H1 (cell line): Measurements from ENCODE around the gene NUAK1. TPM values are rescaled to one million over a fixed set of nuclear protein-coding genes. Genes with fewer than 3 reads are reported as not detected.

Experiments used
- CTCF ChIA-PET: fragments of 300-600 bp; sonication (Branson Sonifier 250); formaldehyde crosslinking; loops from one replicate; lab custom pipeline; 2021; ENCODE audit not compliant: partially characterized antibody; lab: Charles Lee
- POLR2A ChIA-PET: fragments of 300-600 bp; sonication (Branson Sonifier 250); formaldehyde crosslinking; loops from one replicate; lab custom pipeline; 2021; ENCODE audit warnings: inconsistent platforms; ENCODE audit not compliant: partially characterized antibody; lab: Charles Lee
- DNase-seq, 2 experiments: peaks; one replicate each; pipeline versions ENCODE4 v3.0.0 to v3.0.0-alpha.2; 2010 to 2022; ENCODE audit warnings: low spot score in 2 of 2, low read depth in 1 of 2, mixed read lengths in 1 of 2
- FAIRE-seq: peaks from 2 replicates; lab custom pipeline; 2011; peaks lifted over from hg19 to GRCh38; lab: Jason Lieb, UNC
- H2AFZ ChIP-seq: 2 replicates; pipeline ENCODE4 v1.8.1; 2012; ENCODE audit warnings: low read length, inconsistent platforms
- H2AK5ac ChIP-seq: 2 replicates; pipeline ENCODE4 v1.6.1; 2013; ENCODE audit warnings: low read depth, low read length
- H2BK120ac ChIP-seq: replicated peaks from 2 replicates; pipeline ENCODE3; 2013; ENCODE audit warnings: low read depth, low read length, inconsistent platforms
- H2BK12ac ChIP-seq: 2 replicates; pipeline ENCODE4 v1.6.1; 2013; ENCODE audit warnings: low read depth, low read length
- H2BK15ac ChIP-seq: 2 replicates; pipeline ENCODE4 v1.6.1; 2013; ENCODE audit warnings: low read length
- H2BK20ac ChIP-seq: 2 replicates; pipeline ENCODE4 v1.6.1; 2013; ENCODE audit warnings: low read length
- H2BK5ac ChIP-seq: 2 replicates; pipeline ENCODE4 v1.6.1; 2013; ENCODE audit warnings: low read depth, low read length
- H3K14ac ChIP-seq: 2 replicates; pipeline ENCODE4 v1.6.1; 2013; ENCODE audit warnings: inconsistent platforms; ENCODE audit not compliant: insufficient read length
- H3K18ac ChIP-seq: 2 replicates; pipeline ENCODE4 v1.6.1; 2013; ENCODE audit warnings: low read length; ENCODE audit errors: extremely low read depth
- H3K23ac ChIP-seq: 2 replicates; pipeline ENCODE4 v1.6.1; 2013; ENCODE audit warnings: inconsistent platforms; ENCODE audit not compliant: insufficient read length
- H3K23me2 ChIP-seq: 2 replicates; pipeline ENCODE4 v1.6.1; 2013; ENCODE audit warnings: low read depth, low read length
- H3K27ac ChIP-seq: 2 replicates; pipeline ENCODE4 v1.6.1; 2011; ENCODE audit warnings: low read depth, low read length, inconsistent platforms
- H3K27me3 ChIP-seq, 4 experiments: replicated peaks in 1 of 4; 1 replicate in 1 of 4; 2 replicates in 3 of 4; pipeline versions ENCODE4 v1.6.1 to v1.8.1; 2011 to 2013; ENCODE audit warnings: low read length in 3 of 4, mild to moderate bottlenecking in 3 of 4, inconsistent platforms in 2 of 4, mixed read lengths in 2 of 4, moderate library complexity in 1 of 4; ENCODE audit not compliant: control insufficient read depth in 3 of 4, insufficient read depth in 3 of 4; ENCODE audit errors: extremely low read depth in 1 of 4
- H3K36me3 ChIP-seq, 4 experiments: 2 replicates each; pipeline versions ENCODE4 v1.6.1 to v1.8.1; 2011 to 2013; ENCODE audit warnings: mild to moderate bottlenecking in 4 of 4, low read length in 3 of 4, moderate library complexity in 2 of 4, control low read depth in 1 of 4, inconsistent platforms in 1 of 4; ENCODE audit not compliant: insufficient read depth in 4 of 4, control insufficient read depth in 2 of 4
- H3K4ac ChIP-seq: replicated peaks from 2 replicates; pipeline ENCODE3; 2013; ENCODE audit warnings: low read length, low read depth, mixed read lengths, inconsistent platforms; ENCODE audit not compliant: insufficient read length
- H3K4me1 ChIP-seq, 4 experiments: replicated peaks in 1 of 4; 1 replicate in 1 of 4; 2 replicates in 3 of 4; pipeline versions ENCODE4 v1.6.1 to v1.8.1; 2011 to 2013; ENCODE audit warnings: low read length in 3 of 4, inconsistent platforms in 2 of 4, mixed read lengths in 1 of 4; ENCODE audit not compliant: insufficient read depth in 4 of 4, control insufficient read depth in 3 of 4
- H3K4me2 ChIP-seq, 2 experiments: 2 replicates each; pipeline versions ENCODE4 v1.6.1 to v1.8.1; 2011 to 2013; ENCODE audit warnings: low read depth in 2 of 2, low read length in 2 of 2, control low read depth in 1 of 2, inconsistent platforms in 1 of 2, mild to moderate bottlenecking in 1 of 2; ENCODE audit not compliant: insufficient read depth in 1 of 2
- H3K4me3 ChIP-seq, 4 experiments: fragments of 200-600, 300-600 bp in 1 of 4; sonication (generic), shearing (Covaris generic), sonication (Bioruptor Twin) in 1 of 4; 2 replicates each; pipeline versions ENCODE4 v1.5.1 to v1.8.1; 2011 to 2016; ENCODE audit warnings: low read length in 4 of 4, low read depth in 3 of 4, control low read depth in 2 of 4, inconsistent platforms in 2 of 4, mild to moderate bottlenecking in 2 of 4, mixed read lengths in 1 of 4, moderate library complexity in 1 of 4; ENCODE audit not compliant: insufficient read depth in 2 of 4; ENCODE audit errors: extremely low read depth in 1 of 4
- H3K56ac ChIP-seq: replicated peaks from 2 replicates; pipeline ENCODE3; 2013; ENCODE audit warnings: low read depth, mild to moderate bottlenecking, mixed read lengths, low read length, inconsistent platforms; ENCODE audit not compliant: insufficient read length
- H3K79me1 ChIP-seq: 2 replicates; pipeline ENCODE4 v1.6.1; 2013; ENCODE audit warnings: low read depth, low read length, control low read depth
- H3K79me2 ChIP-seq, 2 experiments: 2 replicates each; pipeline versions ENCODE4 v1.6.1 to v1.8.1; 2012 to 2013; ENCODE audit warnings: low read length in 2 of 2, mild to moderate bottlenecking in 2 of 2, inconsistent platforms in 1 of 2; ENCODE audit not compliant: insufficient read depth in 2 of 2, control insufficient read depth in 1 of 2
- H3K9ac ChIP-seq, 4 experiments: replicated peaks in 1 of 4; 1 replicate in 1 of 4; 2 replicates in 3 of 4; pipeline versions ENCODE4 v1.6.1 to v1.8.1; 2011 to 2013; ENCODE audit warnings: low read depth in 3 of 4, low read length in 3 of 4, control low read depth in 2 of 4, mild to moderate bottlenecking in 2 of 4, moderate library complexity in 2 of 4, inconsistent platforms in 1 of 4; ENCODE audit errors: extremely low read depth in 1 of 4
- H3K9me3 ChIP-seq, 2 experiments: 2 replicates each; pipeline versions ENCODE4 v1.6.1 to v1.8.1; 2012 to 2013; ENCODE audit warnings: mild to moderate bottlenecking in 2 of 2, moderate library complexity in 2 of 2, control low read depth in 1 of 2, inconsistent platforms in 1 of 2, low read depth in 1 of 2, low read length in 1 of 2, mixed read lengths in 1 of 2; ENCODE audit not compliant: insufficient read depth in 2 of 2
- H4K20me1 ChIP-seq, 2 experiments: replicated peaks in 1 of 2; 2 replicates each; pipeline versions ENCODE3 to v1.8.1; 2011 to 2013; ENCODE audit warnings: inconsistent platforms in 2 of 2, low read length in 2 of 2, mild to moderate bottlenecking in 1 of 2; ENCODE audit not compliant: insufficient read depth in 2 of 2, control insufficient read depth in 1 of 2
- H4K5ac ChIP-seq: 2 replicates; pipeline ENCODE4 v1.6.1; 2013; ENCODE audit warnings: low read length, low read depth, mixed read lengths, inconsistent platforms; ENCODE audit not compliant: insufficient read length
- H4K8ac ChIP-seq: 2 replicates; pipeline ENCODE4 v1.8.0; 2013; ENCODE audit warnings: mild to moderate bottlenecking, moderate library complexity, low read length, inconsistent platforms; ENCODE audit not compliant: insufficient read depth; ENCODE audit errors: extremely low read depth
- H4K91ac ChIP-seq: replicated peaks from 2 replicates; pipeline ENCODE3; 2013; ENCODE audit warnings: low read length, mixed read lengths, inconsistent platforms; ENCODE audit not compliant: insufficient read length
- BACH1 ChIP-seq: IDR thresholded peaks from 2 replicates; pipeline ENCODE4 v1.6.1; 2012; ENCODE audit warnings: low read length, improper control_type of control experiment
- CBX5 ChIP-seq: fragments of 300-800, 300-1000 bp; sonication (generic); IDR thresholded peaks from 2 replicates; pipeline ENCODE4 v1.7.1; 2016; ENCODE audit warnings: antibody characterized with exemption, low read length, low read depth
- CEBPB ChIP-seq: IDR thresholded peaks from 2 replicates; pipeline ENCODE4 v1.6.1; 2012; ENCODE audit warnings: low read depth, low read length
- CHD1 ChIP-seq: IDR thresholded peaks from 2 replicates; pipeline ENCODE4 v1.6.1; 2012; ENCODE audit warnings: low read depth, low read length, improper control_type of control experiment
- CREB1 ChIP-seq: IDR thresholded peaks from 2 replicates; pipeline ENCODE4 v1.6.1; 2012; ENCODE audit warnings: inconsistent platforms
- EP300 ChIP-seq, 2 experiments: IDR thresholded peaks; 1 replicate in 1 of 2; 2 replicates in 1 of 2; pipeline ENCODE4 v1.6.1; 2011 to 2012; ENCODE audit warnings: low read depth in 2 of 2, low read length in 2 of 2, mild to moderate bottlenecking in 2 of 2, borderline replicate concordance in 1 of 2, inconsistent platforms in 1 of 2, moderate library complexity in 1 of 2
- GABPA ChIP-seq: IDR thresholded peaks from 2 replicates; pipeline ENCODE4 v1.6.1; 2011; ENCODE audit warnings: mild to moderate bottlenecking, low read length, moderate library complexity, borderline replicate concordance; ENCODE audit not compliant: insufficient read depth
- HDAC6 ChIP-seq: IDR thresholded peaks from one replicate; pipeline ENCODE4 v1.7.1; 2012; ENCODE audit warnings: low read depth, mild to moderate bottlenecking, inconsistent platforms, low read length, moderate library complexity
- JUND ChIP-seq: IDR thresholded peaks from 2 replicates; pipeline ENCODE4 v1.6.1; 2011; ENCODE audit warnings: mild to moderate bottlenecking, improper control_type of control experiment, low read length
- KDM4A ChIP-seq: IDR thresholded peaks from one replicate; pipeline ENCODE4 v1.7.1; 2012; ENCODE audit warnings: low read depth, mild to moderate bottlenecking, moderate library complexity, low read length, inconsistent platforms; ENCODE audit not compliant: severe bottlenecking
- NANOG ChIP-seq: IDR thresholded peaks from 2 replicates; pipeline ENCODE4 v1.6.1; 2011; ENCODE audit warnings: low read length, low read depth, mild to moderate bottlenecking, inconsistent platforms; ENCODE audit not compliant: insufficient read depth, poor library complexity, severe bottlenecking
- SAP30 ChIP-seq: fragments of 300-600 bp; sonication (generic); IDR thresholded peaks from 2 replicates; pipeline ENCODE4 v1.7.1; 2012; ENCODE audit warnings: low read length, moderate library complexity, mild to moderate bottlenecking, inconsistent platforms; ENCODE audit not compliant: insufficient read depth, insufficient replicate concordance
- SUZ12 ChIP-seq: fragments of 200-600 bp; sonication (generic); IDR thresholded peaks from 2 replicates; pipeline ENCODE4 v1.6.1; 2012; ENCODE audit warnings: mild to moderate bottlenecking, inconsistent platforms, low read length, moderate library complexity, mixed read lengths
- TBP ChIP-seq: IDR thresholded peaks from 2 replicates; pipeline ENCODE4 v1.6.1; 2011; ENCODE audit warnings: low read depth, low read length, improper control_type of control experiment
- ZNF274 ChIP-seq: IDR thresholded peaks from 2 replicates; pipeline ENCODE4 v1.7.0; 2012; ENCODE audit warnings: low read length, borderline replicate concordance; ENCODE audit errors: extremely low read depth
- WGBS, 2 experiments: shearing (Covaris generic) in 1 of 2; methylation state at CpG; one replicate each; pipeline versions ENCODE4 v1.1.6 to v1.1.7; 2013 to 2015; ENCODE audit warnings: low lambda C conversion rate in 2 of 2, mixed read lengths in 2 of 2, inconsistent platforms in 1 of 2, low coverage in 1 of 2, missing lambda C conversion rate in 1 of 2; ENCODE audit not compliant: insufficient replicate concordance in 2 of 2, insufficient coverage in 1 of 2, insufficient read length in 1 of 2; ENCODE audit errors: extremely low coverage in 1 of 2, missing lambda C conversion rate in 1 of 2; 5-methylcytosine and 5-hydroxymethylcytosine counted together
- polyA plus RNA-seq, 7 experiments: library from polyadenylated mRNA; depleted of rRNA in 3 of 7; stranded (reverse) in 5 of 7; unstranded in 2 of 7; fragments of >200 nt in 5 of 7; fragments of 200-250 nt in 2 of 7; gene quantifications; 1 replicate in 5 of 7; 2 replicates in 1 of 7; 4 replicates in 1 of 7; pipeline versions ENCODE4 v1.2.1 to v1.2.3, GENCODE V29; 2011 to 2013; ENCODE audit warnings: missing spikeins in 2 of 7, mixed read lengths in 2 of 7
- total RNA-seq: library from RNA; stranded (reverse); fragmentation: NEBNext Ultra II Directional; extraction: Animal tissue kit (Norgen Biotek cat#: 25700); gene quantifications from 2 replicates; pipeline ENCODE4 v1.2.1, GENCODE V29; 2021

Gene NUAK1
- total and polyA plus RNA-seq, 2 of the 8 experiments (the other 6 are each of a cell fraction or from before 2014, with no cell fraction given): 6.7 to 18.2 TPM

DNA sequence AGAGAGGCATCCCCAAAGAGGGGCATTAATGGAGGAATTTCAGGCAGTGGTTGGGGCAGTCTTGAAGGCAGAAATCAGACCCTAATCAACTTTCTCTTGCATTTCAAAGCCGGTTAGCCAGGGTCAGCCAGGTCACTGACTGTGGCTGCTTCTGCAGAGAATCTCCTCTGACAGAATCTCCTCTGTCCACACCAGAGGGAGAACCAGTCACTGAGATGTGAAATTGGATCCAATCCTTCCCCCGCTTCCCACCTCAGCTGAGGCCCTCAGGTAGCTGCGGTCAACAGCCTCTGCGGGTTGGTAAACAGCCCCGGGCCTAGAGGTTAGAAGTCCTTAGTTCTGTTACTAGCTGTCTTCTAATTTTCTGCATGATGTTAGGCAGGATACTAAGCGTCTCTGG lies 39.8 kb upstream of the NUAK1 start:
- no peaks in the 10 kb centered on the region for H4K20me1 ChIP-seq
- no peak for TF ChIP-seq GABPA
- TF ChIP-seq BACH1: no peak
- no peak for TF ChIP-seq NANOG
- no peak for TF ChIP-seq TBP
- no peak for TF ChIP-seq CHD1
- TF ChIP-seq CREB1: no peak
- no peak for TF ChIP-seq JUND
- TF ChIP-seq ZNF274: no peak
- no peak for TF ChIP-seq EP300 (IDR thresholded peaks at IDR 0.05; ENCODE audit: borderline replicate concordance in 1 of 2, low read depth in 2 of 2, low read length in 2 of 2)
- no peak for TF ChIP-seq SAP30
- no peak for TF ChIP-seq SUZ12
- no peak for TF ChIP-seq KDM4A
- TF ChIP-seq CBX5: no peak
- TF ChIP-seq HDAC6: no peak
- TF ChIP-seq CEBPB: no peak

More for the DNA sequence above, 39.8 kb upstream of the NUAK1 start:
- Histone ChIP-seq H2BK120ac (no peak overlapping the region), H3K9me3 (no peaks in the 10 kb centered on the region), H3K23me2 (no peaks in the 10 kb centered on the region), H2BK12ac (no peak overlapping the region), H2BK20ac (no peak overlapping the region), H3K27ac (no peak overlapping the region), H4K91ac (no peak overlapping the region), H3K79me1 (no peaks in the 10 kb centered on the region), H4K8ac (no peak overlapping the region), H3K9ac (no peak overlapping the region), H2BK15ac (no peak overlapping the region), H3K27me3 (no peaks in the 10 kb centered on the region), H3K4me3 (no peak overlapping the region), H3K14ac (no peak overlapping the region), H2AK5ac (no peak overlapping the region), H4K5ac (no peak overlapping the region), H3K79me2 (no peaks in the 10 kb centered on the region), H3K18ac (no peak overlapping the region), H3K23ac (no peak overlapping the region), H3K56ac (no peak overlapping the region), H2AFZ (no peak overlapping the region), H2BK5ac (no peak overlapping the region), H3K4me1 (peaks cover 0 to 3% (median 0%) of the 10 kb centered on the region in 4 experiments; a peak in 1 of 7 replicates), H3K36me3 (no peaks in the 10 kb centered on the region), H3K4ac (no peak overlapping the region), H3K4me2 (no peak overlapping the region)
- FAIRE-seq (no peak), DNase-seq (no peak)
- ChIA-PET CTCF (interaction anchor here (0.6 to 1.7 kb wide), 4 partner anchors 10 to 104 kb away, joined by 3 to 5 read pairs (median 4); no protein-coding TSS in a partner anchor), POLR2A (interaction anchor here (1.3 to 1.4 kb wide), 2 partner anchors 40 to 55 kb away, joined by 3 to 5 read pairs; partner anchors contain the start of gene NUAK1)
- WGBS, 2 experiments: 84% methylated on average over 6 of the region's 6 CpGs; no CpG with 5 or more reads in 1 of the 2 experiments
